GM19395 (cell line): ENCODE measurements around the gene HMG20A.
A peak's percentile ranks its signal among the peaks of the same experiment; 100 is the strongest.

ENCODE experiments used
- ATAC-seq: cut with Tn5 transposase; IDR thresholded peaks from one replicate; pipeline ENCODE4 v1.9.1; 2021; ENCODE audit warnings: mild to moderate bottlenecking, moderate library complexity; ENCODE audit not compliant: unreplicated experiment

HMG20A gene

GRCh38 chr15:77420610-77421369 is at the start of gene HMG20A:
Gene HMG20A (plus strand): TSS chr15:77420888. CDS start chr15:77458408, 37,520 bp downstream.
- ATAC-seq = peak; percentile 61

- ATAC-seq = no peak
These were observed 48.7 kb upstream of the HMG20A start for GRCh38 chr15:77371850-77372563.

GRCh38 chr15:77373441-77373840 is 47.2 kb upstream of the HMG20A start:
- ATAC-seq = no peak

GRCh38 chr15:77375133-77375532 is 45.6 kb upstream of the HMG20A start:
- no peak for ATAC-seq

- no peak for ATAC-seq
These were observed 43.9 kb upstream of the HMG20A start for GRCh38 chr15:77376770-77377169.

GRCh38 chr15:77380033-77380432 is 40.7 kb upstream of the HMG20A start:
- no peak for ATAC-seq

- ATAC-seq = no peak
These were observed 36.6 kb upstream of the HMG20A start for GRCh38 chr15:77384086-77384485.

GRCh38 chr15:77384589-77385359 is 35.9 kb upstream of the HMG20A start:
- no peak for ATAC-seq

- no peak for ATAC-seq
These were observed 34.1 kb upstream of the HMG20A start for GRCh38 chr15:77386626-77387025.

- ATAC-seq = no peak
These were observed 33.2 kb upstream of the HMG20A start for GRCh38 chr15:77387365-77388105.

- no peak for ATAC-seq
These were observed 29.2 kb upstream of the HMG20A start for GRCh38 chr15:77391372-77391951.

GRCh38 chr15:77392762-77393470 is 27.8 kb upstream of the HMG20A start:
- ATAC-seq = no peak

GRCh38 chr15:77393471-77393840 is 27.2 kb upstream of the HMG20A start:
- ATAC-seq = no peak

- no peak for ATAC-seq
These were observed 25.5 kb upstream of the HMG20A start for GRCh38 chr15:77395013-77395774.

- no peak for ATAC-seq
These were observed 24.0 kb upstream of the HMG20A start for GRCh38 chr15:77396692-77397091.

GRCh38 chr15:77398927-77399326 is 21.8 kb upstream of the HMG20A start:
- no peak for ATAC-seq

GRCh38 chr15:77400258-77400657 is 20.4 kb upstream of the HMG20A start:
- ATAC-seq = no peak

- no peak for ATAC-seq
These were observed 17.8 kb upstream of the HMG20A start for GRCh38 chr15:77402740-77403379.
